ENCODE data around the gene ABCC9.
"Not testable (repeated sequence)": the region's sequence is repeated elsewhere in the genome, so short reads cannot be mapped to it uniquely, and the experiment has no call there.

ABCC9 gene

DNA sequence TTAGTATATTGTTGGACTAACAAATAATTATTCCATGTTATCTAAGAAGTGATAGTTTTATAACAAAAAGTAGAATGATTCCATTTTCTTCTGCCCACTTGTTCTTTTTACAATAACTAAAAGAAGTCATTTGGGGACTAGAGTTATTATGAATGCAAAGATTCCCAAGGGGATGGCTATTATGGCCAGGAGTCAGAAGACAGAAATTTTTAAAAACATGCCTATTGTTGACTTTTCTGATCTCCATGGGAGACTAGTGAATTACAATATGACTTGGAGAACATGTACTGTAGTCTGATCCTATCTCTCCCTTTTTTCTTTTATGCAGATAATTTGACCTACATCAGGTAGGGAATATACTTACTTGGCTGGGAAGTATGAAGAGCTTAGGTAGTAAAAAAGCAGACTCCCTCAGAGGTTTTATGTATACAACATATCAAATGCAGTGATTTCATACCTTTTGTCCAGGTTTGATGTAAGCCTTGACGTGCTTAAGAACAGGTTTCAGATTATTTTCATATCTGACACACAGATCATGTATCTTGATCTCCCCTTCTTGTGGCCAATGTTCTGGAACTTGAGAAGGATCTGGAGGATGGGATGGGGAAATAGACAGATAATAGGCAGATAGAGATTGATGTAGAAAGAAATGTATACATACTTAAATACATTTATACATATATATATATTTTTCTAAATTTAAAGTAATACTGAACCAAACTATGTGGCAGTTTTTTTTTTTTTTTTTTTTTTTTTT, 125.7 kb downstream of the ABCC9 start:
- no peak for DNase-seq (ENCODE audit: low spot score)

DNA sequence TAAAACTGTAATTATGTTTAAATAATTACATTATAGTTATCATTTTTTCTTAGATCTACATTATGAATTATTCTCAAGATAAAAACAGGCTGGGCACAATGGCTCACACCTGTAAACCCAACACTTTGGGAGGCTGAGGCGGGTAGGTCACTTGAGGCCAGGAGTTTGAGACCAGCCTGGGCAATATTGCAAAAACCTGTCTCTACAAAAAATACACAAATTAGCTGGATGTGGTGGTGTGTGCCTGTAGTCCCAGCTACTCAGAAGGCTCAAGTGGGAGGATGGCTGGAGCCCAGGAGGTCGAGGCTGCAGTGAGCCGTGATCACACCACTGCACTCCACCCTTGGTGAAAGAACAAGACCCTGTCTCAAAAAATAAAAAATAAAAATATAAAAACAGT, 126.4 kb downstream of the ABCC9 start:
- DNase-seq (ENCODE audit: low spot score) = no peak

DNA sequence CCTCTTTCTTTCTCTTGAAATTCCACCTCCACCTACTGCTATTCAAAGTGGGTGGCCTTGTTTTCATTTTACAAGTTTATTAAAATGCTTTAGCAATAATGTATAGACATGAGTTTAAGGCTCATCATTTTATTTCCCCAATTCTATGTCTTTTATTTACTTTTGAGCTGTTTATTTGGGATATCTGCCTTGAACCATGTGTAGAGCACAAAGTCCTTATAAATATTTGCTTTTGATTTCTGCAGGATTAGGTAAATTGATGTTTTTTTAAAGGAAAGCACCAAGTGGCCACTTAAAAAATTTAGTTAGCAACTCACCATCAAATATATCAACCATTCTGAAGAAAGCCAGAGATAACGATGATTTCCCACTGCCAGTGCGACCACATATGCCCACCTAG, 126.9 kb downstream of the ABCC9 start:
- DNase-seq (ENCODE audit: low spot score) = no peak

DNA sequence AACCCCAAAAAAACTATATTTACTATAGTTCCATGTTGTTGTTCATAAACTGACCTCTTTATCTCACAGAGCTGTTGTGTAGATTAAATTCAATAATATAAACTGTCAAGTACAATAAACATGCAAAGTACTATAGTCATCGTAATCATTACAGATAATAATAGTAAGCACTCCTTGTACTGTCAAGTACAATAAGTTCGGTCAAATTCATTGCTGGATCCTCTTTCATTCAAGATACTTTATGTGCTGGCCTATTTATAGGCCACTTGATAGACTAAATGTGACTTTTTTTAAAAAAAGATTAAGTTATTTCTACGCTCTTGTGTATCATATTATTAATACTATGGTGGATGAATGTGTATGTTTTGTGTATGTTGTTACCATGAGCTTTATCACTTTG, 127.5 kb downstream of the ABCC9 start:
- no peak for DNase-seq (ENCODE audit: low spot score)

DNA sequence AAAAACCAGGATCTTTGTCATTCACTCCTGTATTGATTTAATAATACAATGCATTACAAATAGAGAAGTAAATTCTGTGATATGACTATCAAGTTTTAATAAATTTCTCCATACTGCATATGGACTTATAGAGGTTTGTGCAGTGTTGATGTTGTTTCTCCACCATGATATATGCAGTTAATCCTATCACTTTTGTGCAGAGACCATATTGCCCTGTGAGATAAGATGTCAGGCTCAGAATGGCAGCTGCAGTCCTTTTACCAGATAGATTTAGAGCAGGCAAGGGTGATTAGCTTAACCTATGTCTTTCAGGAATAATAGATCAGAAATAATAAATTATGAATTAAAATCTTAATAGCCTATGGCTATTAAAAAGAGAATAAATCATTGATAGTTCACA, 128.1 kb downstream of the ABCC9 start:
- DNase-seq (ENCODE audit: low spot score) = no peak

DNA sequence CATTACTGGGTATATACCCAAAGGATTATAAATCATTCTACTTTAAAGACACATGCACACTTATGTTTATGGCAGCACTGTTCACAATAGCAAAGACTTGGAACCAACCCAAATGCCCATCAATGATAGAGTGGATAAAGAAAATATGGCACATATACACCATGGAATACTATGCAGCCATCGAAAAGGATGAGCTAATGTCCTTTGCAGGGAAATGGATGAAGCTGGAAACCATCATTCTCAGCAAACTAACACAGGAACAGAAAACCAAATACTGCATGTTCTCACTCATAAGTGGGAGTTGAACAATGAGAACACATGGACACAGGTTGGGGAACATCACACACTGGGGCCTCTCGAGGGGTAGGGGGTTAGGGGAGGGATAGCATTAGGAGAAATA, 128.9 kb downstream of the ABCC9 start:
- DNase-seq (ENCODE audit: low spot score) = not testable (repeated sequence)

DNA sequence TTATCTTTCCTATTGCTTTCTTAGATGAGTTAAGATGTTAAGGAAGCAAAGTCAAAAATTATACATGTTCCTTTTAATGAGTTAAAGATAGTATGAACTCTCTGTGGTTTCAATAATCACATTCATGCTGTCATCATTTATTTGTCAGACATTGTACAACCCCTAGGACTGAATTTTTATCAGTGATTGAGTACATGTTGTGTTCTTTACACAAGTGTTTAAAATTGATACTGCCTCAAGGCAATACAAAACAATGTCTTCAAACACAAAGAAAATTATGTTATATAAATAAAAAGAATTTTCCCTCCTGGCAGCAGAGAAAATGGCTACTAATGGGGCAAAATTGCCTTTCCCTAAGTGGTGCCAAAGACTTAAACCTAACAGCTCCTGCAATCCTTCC, 132.1 kb downstream of the ABCC9 start:
- DNase-seq (ENCODE audit: low spot score) = no peak

DNA sequence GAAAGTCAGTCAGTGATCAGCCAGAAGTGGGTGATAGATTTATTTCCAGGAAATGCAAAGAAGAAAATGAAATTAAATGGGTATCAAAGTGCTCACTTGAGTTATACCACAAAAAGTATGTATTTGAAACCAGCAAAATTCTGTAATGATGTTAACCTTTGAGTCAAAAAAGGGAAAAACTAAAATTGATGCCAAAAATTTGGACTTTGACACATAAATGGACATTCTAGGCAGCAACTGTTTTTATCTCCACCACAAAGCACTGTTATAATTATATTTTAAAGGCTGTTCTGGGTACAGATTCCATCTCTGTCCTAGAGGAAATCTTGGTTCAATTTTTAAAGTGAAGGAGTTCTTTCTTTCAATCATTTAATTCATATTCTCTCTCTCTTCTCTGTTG, 135.0 kb downstream of the ABCC9 start:
- no peak for DNase-seq (ENCODE audit: low spot score)

DNA sequence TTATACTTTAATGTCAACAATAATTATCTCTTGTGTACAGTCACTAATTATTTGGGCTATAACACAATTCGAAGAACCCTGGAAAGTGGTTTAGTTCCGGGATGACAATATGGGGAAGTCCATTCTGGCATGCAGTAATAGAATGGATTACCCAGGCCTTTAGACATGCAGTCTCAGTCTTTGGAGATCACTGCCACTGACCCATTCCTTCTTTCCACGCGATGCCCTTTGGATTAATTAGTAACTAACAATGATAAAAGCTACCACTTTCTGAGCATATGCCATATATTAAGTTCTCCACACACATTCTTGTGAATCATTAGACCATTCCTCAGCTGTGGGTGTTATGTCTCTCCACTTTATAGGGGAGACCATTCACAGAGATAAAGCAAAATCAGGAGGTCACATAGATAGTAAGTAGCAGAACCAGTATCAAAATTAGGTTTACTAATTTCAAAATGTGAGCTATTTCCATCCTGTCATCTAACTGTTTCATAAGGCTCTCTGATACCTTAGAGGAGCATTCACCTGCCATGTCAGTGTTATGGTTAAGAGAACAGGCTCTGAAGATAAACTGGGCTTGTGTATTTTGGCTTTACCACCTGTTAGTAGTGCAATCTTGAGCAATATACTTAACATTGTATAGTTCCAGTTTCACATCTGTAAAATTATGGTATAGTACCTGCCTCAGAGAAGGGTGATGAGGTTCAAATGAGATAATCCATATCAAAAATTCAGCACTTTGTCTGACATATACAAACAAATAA, 139.5 kb downstream of the ABCC9 start:
- no peak for DNase-seq (ENCODE audit: low spot score)

DNA sequence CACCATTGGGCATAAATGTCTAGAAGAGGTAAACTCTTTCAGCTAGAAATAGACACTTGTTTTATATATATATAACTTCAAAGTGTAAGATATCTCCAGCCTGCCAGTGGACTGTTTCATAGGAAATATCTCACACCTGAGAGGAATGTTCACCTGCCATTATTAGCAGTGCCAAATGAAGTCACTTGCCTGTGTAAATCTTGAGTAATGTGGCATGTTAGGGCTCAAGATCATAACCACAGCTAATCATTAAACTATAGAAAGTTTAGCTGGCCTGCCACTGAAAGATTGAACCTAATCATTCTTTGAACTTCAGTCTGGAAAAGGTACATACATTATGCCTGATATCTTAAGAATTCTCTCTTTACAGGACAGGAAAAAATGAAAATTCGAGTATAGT, 141.2 kb downstream of the ABCC9 start:
- DNase-seq (ENCODE audit: low spot score) = no peak

DNA sequence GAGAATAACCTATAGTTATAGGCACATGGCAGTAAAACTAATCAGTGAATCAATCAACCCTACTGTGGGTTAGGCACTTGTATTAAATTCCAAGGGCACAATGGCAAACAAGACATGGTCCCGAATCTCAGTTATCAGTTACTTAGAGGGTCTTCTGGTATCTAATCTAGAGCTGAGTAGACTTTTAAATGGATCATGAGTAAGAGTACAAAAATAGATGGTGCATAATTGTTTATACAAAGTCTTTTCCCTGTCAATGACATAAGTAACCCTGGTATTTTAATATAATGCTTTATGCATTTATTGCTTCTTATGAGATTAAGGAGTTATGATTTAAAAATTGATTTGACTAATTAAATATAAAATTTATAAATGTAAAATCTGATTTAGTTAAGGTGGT, 143.7 kb downstream of the ABCC9 start:
- no peak for DNase-seq (ENCODE audit: low spot score)

DNA sequence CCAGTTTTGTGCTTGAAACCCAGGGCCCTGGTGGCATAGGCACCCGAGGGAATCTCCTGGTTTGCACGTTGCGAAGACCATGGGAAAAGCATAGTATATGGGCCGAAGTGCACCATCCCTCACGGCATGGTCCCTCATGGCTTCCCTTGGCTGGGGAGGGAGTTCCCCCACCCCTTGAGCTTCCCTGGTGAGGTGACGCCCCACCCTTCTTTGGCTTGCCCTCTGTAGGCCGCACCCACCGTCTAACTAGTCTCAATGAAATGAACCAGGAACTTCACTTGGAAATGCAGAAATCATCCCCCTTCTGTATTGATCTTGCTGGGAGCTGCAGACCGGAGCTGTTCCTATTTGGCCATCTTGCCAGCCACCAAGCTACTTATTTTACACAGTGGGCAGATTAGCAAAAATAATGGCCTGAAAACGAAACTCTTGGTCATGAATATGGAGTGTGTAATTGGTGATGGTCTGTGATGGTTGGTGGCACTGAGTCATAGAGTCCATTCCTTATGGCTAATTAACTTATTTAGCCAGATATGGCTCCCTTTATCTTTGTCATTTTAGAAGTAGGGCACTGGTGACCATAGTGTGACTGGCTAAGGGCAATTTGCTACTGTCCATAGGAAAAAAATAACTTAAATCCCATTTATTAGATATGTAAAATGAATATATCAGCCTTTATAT, 145.4 kb downstream of the ABCC9 start:
- DNase-seq (ENCODE audit: low spot score) = no peak

DNA sequence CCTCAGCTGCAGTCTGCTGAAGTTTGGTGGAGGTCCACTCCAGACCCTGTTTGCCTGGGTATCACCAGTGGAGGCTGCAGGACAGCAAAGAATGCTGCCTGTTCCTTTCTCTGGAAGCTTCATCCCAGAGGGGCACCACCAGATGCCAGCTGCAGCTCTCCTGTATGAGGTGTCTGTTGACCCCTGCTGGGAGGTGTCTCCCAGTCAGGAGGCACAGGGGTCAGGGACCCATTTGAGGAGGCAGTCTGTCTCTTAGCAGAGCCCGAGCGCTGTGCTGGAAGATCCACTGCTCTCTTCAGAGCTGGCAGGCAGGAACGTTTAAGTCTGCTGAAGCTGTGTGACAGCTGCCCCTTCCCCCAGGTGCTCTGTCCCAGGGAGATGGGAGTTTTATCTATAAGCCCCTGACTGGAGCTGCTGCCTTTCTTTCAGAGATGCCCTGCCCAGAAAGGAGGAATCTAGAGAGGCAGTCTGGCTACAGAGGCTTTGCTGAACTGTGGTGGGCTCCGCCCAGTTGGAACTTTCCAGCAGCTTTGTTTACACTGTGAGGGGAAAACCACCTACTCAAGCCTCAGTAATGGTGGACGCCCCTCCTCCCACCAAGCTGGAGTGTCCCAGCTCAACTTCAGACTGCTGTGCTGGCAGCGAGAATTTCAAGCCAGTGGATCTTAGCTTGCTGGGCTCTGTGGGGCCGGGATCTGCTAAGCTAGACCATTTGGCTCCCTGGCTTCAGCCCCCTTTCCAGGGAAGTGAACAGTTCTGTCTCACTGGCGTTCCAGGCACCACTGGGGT, 146.2 kb downstream of the ABCC9 start:
- not testable (repeated sequence) for DNase-seq (ENCODE audit: low spot score)

DNA sequence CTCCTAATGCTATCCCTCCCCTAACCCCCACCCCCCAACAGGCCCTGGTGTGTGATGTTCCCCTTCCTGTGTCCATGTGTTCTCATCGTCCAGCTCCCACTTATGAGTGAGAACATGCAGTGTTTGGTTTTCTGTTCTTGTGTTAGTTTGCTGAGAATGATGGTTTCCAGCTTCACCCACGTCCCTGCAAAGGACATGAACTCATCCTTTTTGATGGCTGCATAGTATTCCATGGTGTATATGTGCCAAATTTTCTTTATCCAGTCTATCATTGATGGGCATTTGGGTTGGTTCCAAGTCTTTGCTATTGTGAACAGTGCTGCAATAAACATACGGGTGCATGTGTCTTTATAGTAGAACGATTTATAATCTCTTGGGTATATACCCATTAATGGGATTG, 151.5 kb downstream of the ABCC9 start:
- DNase-seq (ENCODE audit: low spot score) = not testable (repeated sequence)

DNA sequence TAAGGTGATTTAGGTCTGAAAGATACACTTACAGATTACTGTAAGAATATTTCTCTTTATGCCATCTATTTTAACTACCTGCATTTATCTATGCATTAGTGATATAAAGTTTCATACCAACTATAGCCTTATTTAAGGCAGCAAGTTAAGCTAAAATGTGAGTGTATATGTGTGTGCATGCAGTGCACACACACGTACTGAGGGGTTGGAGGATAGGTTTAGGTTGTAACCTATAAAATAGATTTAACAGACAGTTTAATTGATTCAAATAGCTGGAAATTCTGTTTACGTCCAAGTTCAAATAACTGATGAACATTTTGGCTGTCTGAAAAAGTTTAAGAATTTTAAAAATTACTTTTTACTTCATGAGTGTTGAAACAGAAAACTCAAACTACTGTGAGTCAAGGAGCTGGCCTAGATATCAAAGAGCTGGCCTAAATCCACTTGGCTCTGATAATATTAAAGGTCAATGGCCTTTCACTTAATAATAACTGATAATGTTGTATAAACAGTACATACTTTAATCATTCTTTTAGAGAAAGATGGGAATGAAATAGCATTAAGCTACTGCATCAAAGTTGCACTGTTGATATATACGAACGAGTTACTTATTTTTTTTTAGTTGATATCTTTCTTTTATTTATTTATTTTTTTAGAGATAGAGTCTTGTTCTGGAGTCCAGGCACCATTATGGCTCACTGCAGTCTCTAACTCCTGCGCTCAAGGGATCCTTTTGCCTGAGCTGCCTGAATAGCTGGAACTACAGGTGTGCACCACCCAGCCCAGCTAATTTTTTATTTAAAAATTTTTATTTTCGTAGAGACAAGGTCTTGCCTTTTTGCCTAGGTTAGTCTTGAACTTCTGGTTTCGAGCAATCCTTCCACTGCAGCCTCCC, 152.9 kb downstream of the ABCC9 start:
- DNase-seq (ENCODE audit: low spot score) = no peak

DNA sequence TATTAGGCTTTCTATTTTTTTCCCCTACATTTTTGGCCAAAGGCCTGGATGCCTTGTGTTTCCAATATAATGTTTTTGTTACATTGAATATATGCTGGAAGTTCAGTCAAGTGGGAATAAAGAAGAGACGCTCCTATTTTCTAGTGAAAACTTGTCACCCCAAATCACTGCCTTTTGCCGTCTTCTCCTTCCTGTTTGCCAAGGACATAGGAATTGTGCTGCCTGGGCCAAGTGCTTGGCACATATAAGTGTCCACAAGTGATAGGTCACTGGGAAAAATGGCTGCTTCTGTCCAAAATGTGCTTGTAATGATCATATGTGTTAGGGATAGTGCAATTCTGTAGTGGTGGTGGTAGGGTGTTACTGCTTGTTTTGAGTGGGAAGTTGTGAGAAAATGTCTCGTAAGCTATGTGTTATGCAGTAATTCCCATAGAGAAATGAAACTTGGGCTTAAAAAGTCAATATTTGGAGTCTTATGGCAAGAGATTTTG, 155.1 kb downstream of the ABCC9 start:
- DNase-seq (ENCODE audit: low spot score) = no peak

DNA sequence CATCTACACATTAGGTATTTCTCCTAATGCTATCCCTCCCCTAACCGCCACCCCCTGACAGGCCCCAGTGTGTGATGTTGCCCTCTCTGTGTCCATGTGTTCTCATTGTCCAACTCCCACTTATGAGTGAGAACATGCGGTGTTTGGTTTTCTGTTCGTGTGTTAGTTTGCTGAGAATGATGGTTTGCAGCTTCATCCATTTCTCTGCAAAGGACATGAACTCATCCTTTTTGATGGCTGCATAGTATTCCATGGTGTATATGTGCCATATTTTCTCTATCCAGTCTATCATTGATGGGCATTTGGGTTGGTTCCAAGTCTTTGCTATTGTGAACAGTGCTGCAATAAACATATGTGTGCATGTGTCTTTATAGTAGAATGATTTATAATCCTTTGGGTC, 158.5 kb downstream of the ABCC9 start:
- DNase-seq (ENCODE audit: low spot score) = not testable (repeated sequence)

DNA sequence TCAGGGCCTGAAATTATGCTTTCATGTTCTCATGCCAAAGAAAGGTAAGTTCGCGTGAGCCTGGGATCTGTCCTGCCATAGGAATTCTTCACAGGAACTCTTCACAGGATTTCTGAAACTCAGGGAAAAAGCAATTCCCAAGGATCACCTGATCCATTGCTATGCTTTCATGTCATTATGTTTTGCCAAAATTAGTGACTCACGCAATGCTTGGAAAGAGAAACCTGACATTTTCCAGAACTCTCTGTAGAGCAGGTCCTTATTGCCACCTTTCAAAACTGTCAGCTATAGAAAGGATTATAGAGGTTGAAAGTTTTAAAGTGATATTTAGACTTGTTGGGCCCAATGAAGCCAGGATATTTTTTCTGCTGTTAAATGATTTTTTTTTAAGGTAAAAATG, 160.4 kb downstream of the ABCC9 start:
- DNase-seq (ENCODE audit: low spot score) = no peak

DNA sequence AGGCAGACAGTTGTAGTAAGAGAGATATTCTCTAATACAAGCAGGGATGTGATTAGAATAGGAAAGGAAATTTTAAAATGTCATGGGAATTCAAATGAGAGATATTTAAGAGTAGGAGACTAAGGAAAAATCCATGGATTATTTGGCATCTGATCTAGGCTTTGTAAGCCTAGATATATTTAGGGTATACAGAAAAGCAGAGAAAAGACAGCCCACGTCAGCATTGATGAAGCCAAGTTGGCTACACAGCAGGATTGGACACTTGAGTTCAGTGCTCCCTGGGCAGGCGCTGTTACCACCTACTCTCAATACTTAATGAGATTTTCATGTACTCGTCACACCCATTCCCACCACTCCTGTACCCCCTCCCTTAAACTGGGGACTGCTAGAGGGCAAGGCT, 165.1 kb downstream of the ABCC9 start:
- no peak for DNase-seq (ENCODE audit: low spot score)

DNA sequence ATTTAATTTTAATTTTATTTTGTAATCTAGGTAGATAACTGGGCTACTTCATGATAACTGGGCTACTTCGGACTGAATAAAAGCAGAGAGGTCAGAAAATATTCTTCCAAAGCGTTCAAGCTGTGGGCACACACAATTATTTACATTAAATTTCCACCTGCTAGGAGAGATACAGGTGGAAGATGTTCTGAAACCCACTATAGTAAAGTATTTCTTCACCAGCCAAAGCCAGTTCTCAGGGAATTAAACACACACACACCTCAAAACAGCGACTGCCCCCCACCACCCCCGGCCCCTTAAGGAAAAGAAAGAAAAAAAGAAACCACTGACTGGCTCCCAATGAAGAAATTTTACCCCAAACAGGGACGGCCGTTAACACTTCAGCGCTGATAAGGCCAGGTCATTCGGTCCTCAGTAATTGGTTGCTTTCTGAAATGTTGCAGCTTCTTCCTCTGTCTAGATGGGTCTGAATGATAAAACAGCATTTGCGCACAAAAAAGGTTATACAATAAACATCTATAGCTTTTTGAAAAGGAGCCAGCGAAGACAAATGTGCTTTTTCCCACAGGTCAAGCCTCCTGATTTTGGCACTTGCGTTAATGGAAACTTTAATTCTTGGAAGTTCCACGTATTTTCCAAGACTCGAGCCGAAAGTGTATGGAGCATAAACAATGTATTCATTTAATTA, 165.9 kb downstream of the ABCC9 start:
- DNase-seq (ENCODE audit: low spot score) = peak; percentile 31
